PC-9 (cell line): ENCODE results near the gene DLGAP4.

Experiments
- CTCF ChIP-seq: fragments of 200-600 bp; sonication (generic); conservative IDR thresholded peaks from 2 replicates; pipeline ENCODE4 v1.6.1; 2017; ENCODE audit warnings: mixed run types, antibody characterized with exemption, mild to moderate bottlenecking, moderate library complexity
- EZH2 ChIP-seq: fragments of 200-600 bp; sonication (generic); IDR thresholded peaks from 2 replicates; pipeline ENCODE4 v1.8.0; 2017; ENCODE audit warnings: antibody characterized with exemption, low read depth

- no peak for TF ChIP-seq CTCF
- TF ChIP-seq EZH2, result no peak
Observed at GRCh38 chr20:36405255-36405654, 99.1 kb downstream of the DLGAP4 start.
